ENCODE data around the gene LILRB4.
A peak's percentile ranks its signal among the peaks of the same experiment; 100 is the strongest.
"Not testable (repeated sequence)": the region's sequence is repeated elsewhere in the genome, so short reads cannot be mapped to it uniquely, and the experiment has no call there.

Gene LILRB4

GRCh38 chr19:54644056-54644455 lies 18.7 kb upstream of the LILRB4 start:
- DNase-seq = no peak
- in situ Hi-C loops (cut with MboI; ENCODE audit: low pct_unique_long_range_greater_than_20kb, low sequenced_read_pairs) = no loop called here

GRCh38 chr19:54646331-54646841 lies 16.4 kb upstream of the LILRB4 start:
- in situ Hi-C loops (cut with MboI; ENCODE audit: low pct_unique_long_range_greater_than_20kb, low sequenced_read_pairs) = no loop called here
- no peak for DNase-seq

- DNase-seq = no peak
- in situ Hi-C loops (cut with MboI; ENCODE audit: low pct_unique_long_range_greater_than_20kb, low sequenced_read_pairs) = no loop called here
Measured at GRCh38 chr19:54648129-54648528, 14.7 kb upstream of the LILRB4 start.

- no peak for DNase-seq
- in situ Hi-C loops (cut with MboI; ENCODE audit: low pct_unique_long_range_greater_than_20kb, low sequenced_read_pairs) = no loop called here
Measured at GRCh38 chr19:54650108-54650655, 12.6 kb upstream of the LILRB4 start.

- in situ Hi-C loops (cut with MboI; ENCODE audit: low pct_unique_long_range_greater_than_20kb, low sequenced_read_pairs) = no loop called here
- DNase-seq = peak; percentile 30
Measured at GRCh38 chr19:54653181-54653809, 9.5 kb upstream of the LILRB4 start.

- DNase-seq = no peak
- in situ Hi-C loops (cut with MboI; ENCODE audit: low pct_unique_long_range_greater_than_20kb, low sequenced_read_pairs) = no loop called here
Measured at GRCh38 chr19:54654447-54655321, 8.1 kb upstream of the LILRB4 start.

- in situ Hi-C loops (cut with MboI; ENCODE audit: low pct_unique_long_range_greater_than_20kb, low sequenced_read_pairs) = no loop called here
- no peak for DNase-seq
Measured at GRCh38 chr19:54659300-54659699, 3.5 kb upstream of the LILRB4 start.

GRCh38 chr19:54660306-54660705 lies 2.5 kb upstream of the LILRB4 start:
- in situ Hi-C loops (cut with MboI; ENCODE audit: low pct_unique_long_range_greater_than_20kb, low sequenced_read_pairs) = no loop called here
- DNase-seq = no peak

GRCh38 chr19:54660964-54661363 lies 1.8 kb upstream of the LILRB4 start:
- DNase-seq = no peak
- in situ Hi-C loops (cut with MboI; ENCODE audit: low pct_unique_long_range_greater_than_20kb, low sequenced_read_pairs) = no loop called here

GRCh38 chr19:54661846-54662481 lies 821 bp upstream of the LILRB4 start:
- in situ Hi-C loops (cut with MboI; ENCODE audit: low pct_unique_long_range_greater_than_20kb, low sequenced_read_pairs) = no loop called here
- DNase-seq = no peak

- in situ Hi-C loops (cut with MboI; ENCODE audit: low pct_unique_long_range_greater_than_20kb, low sequenced_read_pairs) = no loop called here
- no peak for DNase-seq
Measured at GRCh38 chr19:54665530-54665929, 2.7 kb downstream of the LILRB4 start.

GRCh38 chr19:54667217-54667616 lies 4.4 kb downstream of the LILRB4 start:
- in situ Hi-C loops (cut with MboI; ENCODE audit: low pct_unique_long_range_greater_than_20kb, low sequenced_read_pairs) = no loop called here
- no peak for DNase-seq

GRCh38 chr19:54668353-54668752 lies 5.6 kb downstream of the LILRB4 start:
- in situ Hi-C loops (cut with MboI; ENCODE audit: low pct_unique_long_range_greater_than_20kb, low sequenced_read_pairs) = no loop called here
- DNase-seq = no peak

- in situ Hi-C loops (cut with MboI; ENCODE audit: low pct_unique_long_range_greater_than_20kb, low sequenced_read_pairs) = no loop called here
- no peak for DNase-seq
Measured at GRCh38 chr19:54670576-54671357, 8.0 kb downstream of the LILRB4 start.

GRCh38 chr19:54673222-54673621 lies 10.4 kb downstream of the LILRB4 start:
- no peak for DNase-seq
- in situ Hi-C loops (cut with MboI; ENCODE audit: low pct_unique_long_range_greater_than_20kb, low sequenced_read_pairs) = no loop called here

GRCh38 chr19:54674021-54674617 lies 11.3 kb downstream of the LILRB4 start:
- in situ Hi-C loops (cut with MboI; ENCODE audit: low pct_unique_long_range_greater_than_20kb, low sequenced_read_pairs) = no loop called here
- DNase-seq = peak; percentile 51

GRCh38 chr19:54676210-54676834 lies 13.5 kb downstream of the LILRB4 start:
- DNase-seq = peak; percentile 51
- in situ Hi-C loops (cut with MboI; ENCODE audit: low pct_unique_long_range_greater_than_20kb, low sequenced_read_pairs) = not testable (repeated sequence)

GRCh38 chr19:54677217-54677616 lies 14.4 kb downstream of the LILRB4 start:
- in situ Hi-C loops (cut with MboI; ENCODE audit: low pct_unique_long_range_greater_than_20kb, low sequenced_read_pairs) = no loop called here
- DNase-seq = no peak

All from KBM-7 (cell line).